ENCODE measurements around the gene NEDD4L.
"Not testable (repeated sequence)": the region's sequence is repeated elsewhere in the genome, so short reads cannot be mapped to it uniquely, and the experiment has no call there.

NEDD4L gene

GRCh38 chr18:58279504-58280175 lies 235.6 kb downstream of the NEDD4L start:
- Histone ChIP-seq H4K91ac (ENCODE audit: low read depth, low read length) (no peak overlapping the region), H3K9ac (ENCODE audit: low read length) (no peak overlapping the region), H3K4me1 (ENCODE audit: control insufficient read depth in 1 of 2, insufficient read depth in 2 of 2, low read length in 2 of 2) (peaks cover 10% of the 10 kb centered on the region in 2 experiments), H3K4me3 (ENCODE audit: low read depth, low read length) (no peak overlapping the region), H2BK5ac (ENCODE audit: low read depth, low read length, poor library complexity) (no peak overlapping the region), H3K9me3 (ENCODE audit: insufficient read depth, low read depth, low read length) (no peaks in the 10 kb centered on the region), H2AK5ac (ENCODE audit: low read length) (no peak overlapping the region), H3K36me3 (ENCODE audit: control insufficient read depth in 1 of 2, insufficient read depth in 2 of 2, low read length in 2 of 2) (peaks cover 0 to 1% of the 10 kb centered on the region in 2 experiments), H4K12ac (ENCODE audit: low read depth, low read length) (no peak overlapping the region), H2BK120ac (ENCODE audit: insufficient read depth, low read length, poor library complexity) (no peak overlapping the region), H3K4me2 (ENCODE audit: low read length) (no peak overlapping the region), H3K27me3 (ENCODE audit: insufficient read depth, low read length) (no peaks in the 10 kb centered on the region), H3K79me2 (ENCODE audit: control insufficient read depth, insufficient read depth, low read length, poor library complexity) (no peaks in the 10 kb centered on the region), H3K27ac (ENCODE audit: low read depth, low read length) (no peak overlapping the region), H2BK12ac (ENCODE audit: low read length) (no peak overlapping the region), H3K14ac (ENCODE audit: low read length) (no peak overlapping the region), H4K8ac (ENCODE audit: low read depth, low read length) (no peak overlapping the region), H3K4ac (ENCODE audit: low read depth, low read length) (no peak overlapping the region), H3K18ac (ENCODE audit: low read length) (no peak overlapping the region), H3K79me1 (ENCODE audit: low read length) (no peaks in the 10 kb centered on the region), H2AFZ (ENCODE audit: insufficient read depth, low read length, poor library complexity) (no peak overlapping the region), H3K23ac (ENCODE audit: low read length) (no peak overlapping the region)
- DNase-seq, result no peak
- WGBS (ENCODE audit: extremely low coverage, insufficient coverage, insufficient read length), result no CpG with 5 or more reads among the region's 7 CpGs

GRCh38 chr18:58280191-58280590 lies 236.2 kb downstream of the NEDD4L start:
- H3K4me1 ChIP-seq (ENCODE audit: control insufficient read depth in 1 of 2, insufficient read depth in 2 of 2, low read length in 2 of 2), result peaks cover 10% of the 10 kb centered on the region in 2 experiments
- H4K91ac ChIP-seq (ENCODE audit: low read depth, low read length), result no peak overlapping the region
- no peak overlapping the region for H3K4me2 ChIP-seq (ENCODE audit: low read length)
- no peak overlapping the region for H3K23ac ChIP-seq (ENCODE audit: low read length)
- no peak overlapping the region for H3K18ac ChIP-seq (ENCODE audit: low read length)
- H2BK5ac ChIP-seq (ENCODE audit: low read depth, low read length, poor library complexity), result no peak overlapping the region
- no peak overlapping the region for H4K12ac ChIP-seq (ENCODE audit: low read depth, low read length)
- no peak overlapping the region for H4K8ac ChIP-seq (ENCODE audit: low read depth, low read length)
- H3K79me2 ChIP-seq (ENCODE audit: control insufficient read depth, insufficient read depth, low read length, poor library complexity), result no peaks in the 10 kb centered on the region
- no peak overlapping the region for H3K14ac ChIP-seq (ENCODE audit: low read length)
- no peak overlapping the region for H2BK12ac ChIP-seq (ENCODE audit: low read length)
- no peak overlapping the region for H2AK5ac ChIP-seq (ENCODE audit: low read length)
- no peak overlapping the region for H3K4me3 ChIP-seq (ENCODE audit: low read depth, low read length)
- H3K4ac ChIP-seq (ENCODE audit: low read depth, low read length), result no peak overlapping the region
- DNase-seq, result no peak
- H3K27me3 ChIP-seq (ENCODE audit: insufficient read depth, low read length), result no peaks in the 10 kb centered on the region
- peaks cover 0 to 1% of the 10 kb centered on the region in 2 experiments for H3K36me3 ChIP-seq (ENCODE audit: control insufficient read depth in 1 of 2, insufficient read depth in 2 of 2, low read length in 2 of 2)
- H2BK120ac ChIP-seq (ENCODE audit: insufficient read depth, low read length, poor library complexity), result no peak overlapping the region
- no CpG with 5 or more reads among the region's 8 CpGs for WGBS (ENCODE audit: extremely low coverage, insufficient coverage, insufficient read length)
- no peaks in the 10 kb centered on the region for H3K79me1 ChIP-seq (ENCODE audit: low read length)
- no peak overlapping the region for H2AFZ ChIP-seq (ENCODE audit: insufficient read depth, low read length, poor library complexity)
- H3K27ac ChIP-seq (ENCODE audit: low read depth, low read length), result no peak overlapping the region
- no peak overlapping the region for H3K9ac ChIP-seq (ENCODE audit: low read length)
- H3K9me3 ChIP-seq (ENCODE audit: insufficient read depth, low read depth, low read length), result no peaks in the 10 kb centered on the region

DNA sequence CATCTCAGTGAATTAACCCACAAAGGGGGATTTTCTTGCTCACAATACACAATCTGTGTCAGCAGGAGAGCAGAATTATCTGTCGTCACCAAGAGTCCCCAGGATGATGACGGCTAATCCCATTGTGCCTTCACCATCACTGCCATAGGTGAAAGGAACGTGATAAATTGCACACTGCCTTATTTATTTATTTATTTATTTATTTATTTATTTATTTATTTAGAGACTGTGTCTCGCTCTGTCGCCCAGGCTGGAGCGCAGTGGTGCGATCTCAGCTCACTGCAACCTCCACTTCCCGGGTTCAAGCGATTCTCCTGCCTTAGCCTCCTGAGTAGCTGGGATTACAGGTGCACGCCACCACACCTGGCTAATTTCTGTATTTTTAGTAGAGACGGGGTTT lies 238.8 kb downstream of the NEDD4L start:
- H3K4me2 ChIP-seq (ENCODE audit: low read length); H3K27me3 ChIP-seq (ENCODE audit: insufficient read depth, low read length); H3K4ac ChIP-seq (ENCODE audit: low read depth, low read length); H4K8ac ChIP-seq (ENCODE audit: low read depth, low read length); H3K9ac ChIP-seq (ENCODE audit: low read length); H2BK120ac ChIP-seq (ENCODE audit: insufficient read depth, low read length, poor library complexity); H4K91ac ChIP-seq (ENCODE audit: low read depth, low read length); H2AK5ac ChIP-seq (ENCODE audit: low read length); H3K18ac ChIP-seq (ENCODE audit: low read length); H3K36me3 ChIP-seq (ENCODE audit: control insufficient read depth in 1 of 2, insufficient read depth in 2 of 2, low read length in 2 of 2); H3K9me3 ChIP-seq (ENCODE audit: insufficient read depth, low read depth, low read length); H3K79me2 ChIP-seq (ENCODE audit: control insufficient read depth, insufficient read depth, low read length, poor library complexity); H3K23ac ChIP-seq (ENCODE audit: low read length); H2BK12ac ChIP-seq (ENCODE audit: low read length); H3K4me3 ChIP-seq (ENCODE audit: low read depth, low read length); H3K27ac ChIP-seq (ENCODE audit: low read depth, low read length); DNase-seq; H4K12ac ChIP-seq (ENCODE audit: low read depth, low read length); H2BK5ac ChIP-seq (ENCODE audit: low read depth, low read length, poor library complexity); H3K79me1 ChIP-seq (ENCODE audit: low read length); H3K14ac ChIP-seq (ENCODE audit: low read length); H2AFZ ChIP-seq (ENCODE audit: insufficient read depth, low read length, poor library complexity); H3K4me1 ChIP-seq (ENCODE audit: control insufficient read depth in 1 of 2, insufficient read depth in 2 of 2, low read length in 2 of 2): not testable (repeated sequence)
- WGBS (ENCODE audit: extremely low coverage, insufficient coverage, insufficient read length), result no CpG with 5 or more reads among the region's 11 CpGs

DNA sequence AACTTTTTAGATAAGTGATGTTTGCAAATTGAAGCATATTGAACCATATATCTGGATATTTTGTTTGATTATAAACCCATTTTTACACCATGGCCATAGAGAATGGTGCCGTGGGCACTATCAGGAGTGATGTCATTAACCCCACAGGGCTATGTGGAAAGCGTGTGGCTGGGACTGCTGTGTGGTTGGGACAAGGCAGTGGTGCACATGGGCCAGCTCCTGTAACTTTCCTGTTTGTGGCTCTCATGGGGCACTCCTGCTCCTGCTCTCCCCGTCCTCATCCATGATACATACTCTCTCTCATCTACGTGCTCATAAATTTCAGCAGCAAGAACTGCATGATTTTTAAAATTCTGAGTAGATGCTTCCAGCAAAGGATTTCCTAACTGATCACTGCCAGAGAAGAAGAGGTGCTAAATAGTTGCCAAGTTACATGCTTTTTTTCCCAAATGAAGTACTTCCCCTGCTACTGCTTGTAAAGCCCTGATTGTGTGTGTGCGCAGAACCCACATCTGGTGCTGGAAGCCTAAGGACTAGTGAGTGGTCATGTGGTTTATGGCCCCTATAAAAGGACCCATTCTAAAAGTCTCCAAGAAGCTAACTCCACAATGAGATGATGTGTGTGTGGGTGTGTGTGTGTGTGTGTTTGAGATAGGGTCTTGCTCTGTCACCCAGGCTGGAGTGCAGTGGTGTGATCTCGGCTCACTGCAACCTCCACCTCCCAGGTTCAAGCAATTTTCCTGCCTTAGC lies 240.8 kb downstream of the NEDD4L start:
- Histone ChIP-seq H2BK5ac (ENCODE audit: low read depth, low read length, poor library complexity) (no peak overlapping the region), H2AK5ac (ENCODE audit: low read length) (no peak overlapping the region), H3K4me2 (ENCODE audit: low read length) (no peak overlapping the region), H3K18ac (ENCODE audit: low read length) (peak overlapping the region; percentile 17), H2BK12ac (ENCODE audit: low read length) (no peak overlapping the region), H3K23ac (ENCODE audit: low read length) (no peak overlapping the region), H3K27ac (ENCODE audit: low read depth, low read length) (no peak overlapping the region), H3K79me2 (ENCODE audit: control insufficient read depth, insufficient read depth, low read length, poor library complexity) (no peaks in the 10 kb centered on the region), H2AFZ (ENCODE audit: insufficient read depth, low read length, poor library complexity) (no peak overlapping the region), H4K12ac (ENCODE audit: low read depth, low read length) (no peak overlapping the region), H3K9ac (ENCODE audit: low read length) (no peak overlapping the region), H3K4me1 (ENCODE audit: control insufficient read depth in 1 of 2, insufficient read depth in 2 of 2, low read length in 2 of 2) (peaks cover 0 to 2% of the 10 kb centered on the region in 2 experiments), H3K9me3 (ENCODE audit: insufficient read depth, low read depth, low read length) (no peaks in the 10 kb centered on the region), H3K4me3 (ENCODE audit: low read depth, low read length) (no peak overlapping the region), H3K79me1 (ENCODE audit: low read length) (no peaks in the 10 kb centered on the region), H3K27me3 (ENCODE audit: insufficient read depth, low read length) (no peaks in the 10 kb centered on the region), H3K14ac (ENCODE audit: low read length) (no peak overlapping the region), H4K91ac (ENCODE audit: low read depth, low read length) (no peak overlapping the region), H3K36me3 (ENCODE audit: control insufficient read depth in 1 of 2, insufficient read depth in 2 of 2, low read length in 2 of 2) (peaks cover 0 to 1% of the 10 kb centered on the region in 2 experiments), H2BK120ac (ENCODE audit: insufficient read depth, low read length, poor library complexity) (no peak overlapping the region), H4K8ac (ENCODE audit: low read depth, low read length) (no peak overlapping the region), H3K4ac (ENCODE audit: low read depth, low read length) (no peak overlapping the region)
- DNase-seq, result no peak
- no CpG with 5 or more reads among the region's 6 CpGs for WGBS (ENCODE audit: extremely low coverage, insufficient coverage, insufficient read length)

All from trophoblast cell (in vitro differentiated cells and primary cell).